ENCODE results near the gene TNIK. TPM values are rescaled to one million over a fixed set of nuclear protein-coding genes. Genes with fewer than 3 reads are reported as not detected.
"Not testable (repeated sequence)": the region's sequence is repeated elsewhere in the genome, so short reads cannot be mapped to it uniquely, and the experiment has no call there.

The TNIK gene
- total RNA-seq, 1 donor from 2014 or later, result 39.9 TPM

DNA sequence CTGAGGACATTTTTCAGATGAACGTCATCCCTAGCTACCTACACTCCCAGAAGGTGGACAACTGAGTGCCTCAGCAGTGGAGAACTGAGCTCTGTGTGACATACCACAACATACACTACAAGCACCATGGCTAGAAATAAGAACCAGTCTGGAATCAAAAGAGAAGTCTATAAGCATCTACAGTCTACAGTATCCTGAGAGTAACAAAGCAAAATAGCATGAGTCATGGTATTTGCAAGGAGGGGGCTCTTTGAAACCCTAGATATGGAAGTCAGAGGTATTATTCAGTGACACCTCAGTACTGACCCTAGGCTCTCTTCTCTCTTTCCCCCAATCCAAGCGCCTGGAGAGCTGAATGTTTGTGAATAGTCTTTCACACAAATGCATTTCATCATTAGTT is 87.5 kb downstream of the TNIK start:
- Mint-ChIP-seq H3K4me3 (ENCODE audit: low read depth) (no peak overlapping the region), H3K27me3 (ENCODE audit: low read depth) (no peaks in the 10 kb centered on the region), H3K9me3 (no peaks in the 10 kb centered on the region), H3K36me3 (ENCODE audit: low read depth) (peaks cover 21% of the 10 kb centered on the region), H3K27ac (no peak overlapping the region), H3K4me1 (ENCODE audit: low read depth) (peaks cover 45% of the 10 kb centered on the region)
- no peak for DNase-seq (ENCODE audit: low spot score)
- intact Hi-C loops (cut with micrococcal nuclease), result no loop called here

DNA sequence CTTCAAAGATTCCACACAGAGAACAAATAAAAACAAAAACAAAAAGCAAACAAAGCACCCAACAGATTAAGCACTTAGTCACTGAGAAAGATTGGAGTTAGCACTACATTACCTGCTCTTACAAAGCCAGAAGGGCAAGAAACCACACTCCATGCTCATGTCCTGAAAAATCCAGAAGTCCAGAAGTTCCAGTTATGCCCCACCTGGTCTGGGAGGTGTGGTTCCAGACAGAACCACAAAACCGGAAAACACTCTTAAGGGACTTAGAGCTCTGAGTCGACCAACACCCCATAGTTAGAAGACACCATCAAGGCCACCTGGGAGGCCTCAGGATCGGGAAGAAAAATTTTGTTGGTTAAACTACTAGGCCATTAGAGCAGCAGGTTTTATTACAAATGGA is 88.9 kb downstream of the TNIK start:
- Mint-ChIP-seq H3K36me3 (ENCODE audit: low read depth) (peaks cover 28% of the 10 kb centered on the region), H3K4me3 (ENCODE audit: low read depth) (no peak overlapping the region), H3K27me3 (ENCODE audit: low read depth) (no peaks in the 10 kb centered on the region), H3K9me3 (no peaks in the 10 kb centered on the region), H3K27ac (no peak overlapping the region), H3K4me1 (ENCODE audit: low read depth) (peaks cover 33% of the 10 kb centered on the region)
- no peak for DNase-seq (ENCODE audit: low spot score)
- intact Hi-C loops (cut with micrococcal nuclease), result no loop called here

DNA sequence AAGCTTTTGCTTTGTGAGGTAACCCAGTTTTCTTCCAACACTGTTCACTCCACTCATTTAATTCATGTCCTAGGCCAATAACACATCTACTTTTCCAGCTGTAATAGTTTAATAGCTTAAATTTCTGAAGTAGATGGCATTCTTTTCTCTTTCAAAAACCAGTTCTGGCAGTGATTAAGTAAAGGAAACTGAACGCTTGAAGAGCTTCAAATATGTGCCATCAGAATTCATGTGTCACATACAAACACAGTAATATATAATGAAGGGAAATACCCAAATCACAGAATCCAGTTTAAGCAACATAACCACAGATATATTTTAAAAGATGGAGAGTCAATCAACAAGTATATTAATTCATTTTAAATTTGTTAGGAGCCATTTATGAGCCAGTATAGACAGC is 91.0 kb downstream of the TNIK start:
- Mint-ChIP-seq H3K36me3 (ENCODE audit: low read depth) (peaks cover 33% of the 10 kb centered on the region), H3K27ac (no peak overlapping the region), H3K4me3 (ENCODE audit: low read depth) (no peak overlapping the region), H3K27me3 (ENCODE audit: low read depth) (no peaks in the 10 kb centered on the region), H3K4me1 (ENCODE audit: low read depth) (peaks cover 21% of the 10 kb centered on the region), H3K9me3 (no peaks in the 10 kb centered on the region)
- no peak for DNase-seq (ENCODE audit: low spot score)
- intact Hi-C loops (cut with micrococcal nuclease), result no loop called here

DNA sequence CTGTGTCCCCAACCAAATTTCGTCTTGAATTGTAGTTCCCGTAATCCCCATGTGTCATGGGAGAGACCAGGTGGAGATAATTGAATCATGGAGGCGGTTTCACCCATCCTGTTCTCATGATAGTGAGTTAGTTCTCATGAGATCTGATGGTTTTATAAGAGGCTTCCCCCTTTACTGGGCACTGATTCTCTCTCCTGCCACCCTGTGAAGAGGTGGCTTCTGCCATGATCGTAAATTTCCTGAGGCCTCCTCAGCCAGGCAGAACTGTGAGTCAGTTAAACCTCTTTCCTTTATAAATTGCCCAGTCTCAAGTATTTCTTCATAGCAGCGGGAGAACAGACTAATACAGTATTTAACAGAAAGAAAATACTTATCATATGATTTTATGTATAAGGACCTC is 93.5 kb downstream of the TNIK start:
- H3K27ac Mint-ChIP-seq; intact Hi-C loops (cut with micrococcal nuclease); H3K4me3 Mint-ChIP-seq (ENCODE audit: low read depth); H3K9me3 Mint-ChIP-seq; DNase-seq (ENCODE audit: low spot score); H3K27me3 Mint-ChIP-seq (ENCODE audit: low read depth): not testable (repeated sequence)
- Mint-ChIP-seq H3K4me1 (ENCODE audit: low read depth) (peaks cover 22% of the 10 kb centered on the region), H3K36me3 (ENCODE audit: low read depth) (peaks cover 33% of the 10 kb centered on the region)

DNA sequence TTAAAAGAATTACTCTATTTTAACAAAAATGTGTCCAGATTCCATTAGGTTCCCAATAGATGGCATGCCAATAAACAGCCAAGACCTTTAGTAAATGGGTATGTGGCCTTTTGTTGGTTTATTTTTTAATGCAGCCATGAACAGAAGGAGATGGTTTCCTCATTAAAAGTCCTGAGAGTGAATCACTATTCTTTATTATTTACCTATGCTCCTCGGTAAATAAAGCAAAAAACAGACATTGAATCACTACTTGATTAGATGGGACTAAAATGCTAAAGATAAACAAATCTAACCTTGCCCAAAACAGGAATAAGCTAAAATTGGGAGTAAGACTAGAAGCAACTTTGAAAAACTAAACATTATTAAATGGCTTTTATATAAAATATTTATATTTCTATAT is 94.2 kb downstream of the TNIK start:
- peaks cover 33% of the 10 kb centered on the region for H3K36me3 Mint-ChIP-seq (ENCODE audit: low read depth)
- intact Hi-C loops (cut with micrococcal nuclease), result no loop called here
- H3K4me1 Mint-ChIP-seq (ENCODE audit: low read depth), result peaks cover 17% of the 10 kb centered on the region
- H3K27ac Mint-ChIP-seq, result no peak overlapping the region
- no peaks in the 10 kb centered on the region for H3K27me3 Mint-ChIP-seq (ENCODE audit: low read depth)
- no peaks in the 10 kb centered on the region for H3K9me3 Mint-ChIP-seq
- no peak overlapping the region for H3K4me3 Mint-ChIP-seq (ENCODE audit: low read depth)
- no peak for DNase-seq (ENCODE audit: low spot score)

DNA sequence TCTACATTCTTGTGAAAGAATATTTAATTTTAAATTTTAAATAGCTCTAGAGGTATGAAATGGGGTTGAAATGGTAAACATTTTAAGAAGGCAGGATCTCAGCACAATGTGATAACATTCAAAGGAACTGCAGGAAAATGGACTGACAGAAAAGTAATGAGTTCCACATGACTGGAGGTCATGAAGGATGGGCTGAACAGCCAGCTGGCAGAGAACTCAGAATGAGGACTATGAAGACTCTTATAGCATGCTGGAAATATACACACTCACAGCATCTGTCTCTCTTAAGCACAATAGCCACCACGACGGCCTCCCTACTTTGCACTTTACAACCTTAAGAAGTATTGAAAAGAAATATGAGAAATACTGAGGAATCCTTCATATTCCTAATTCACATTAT is 94.7 kb downstream of the TNIK start:
- peaks cover 33% of the 10 kb centered on the region for H3K36me3 Mint-ChIP-seq (ENCODE audit: low read depth)
- no peak overlapping the region for H3K4me3 Mint-ChIP-seq (ENCODE audit: low read depth)
- H3K27me3 Mint-ChIP-seq (ENCODE audit: low read depth), result no peaks in the 10 kb centered on the region
- no peaks in the 10 kb centered on the region for H3K9me3 Mint-ChIP-seq
- intact Hi-C loops (cut with micrococcal nuclease), result no loop called here
- H3K27ac Mint-ChIP-seq, result no peak overlapping the region
- DNase-seq (ENCODE audit: low spot score), result no peak
- peaks cover 17% of the 10 kb centered on the region for H3K4me1 Mint-ChIP-seq (ENCODE audit: low read depth)

DNA sequence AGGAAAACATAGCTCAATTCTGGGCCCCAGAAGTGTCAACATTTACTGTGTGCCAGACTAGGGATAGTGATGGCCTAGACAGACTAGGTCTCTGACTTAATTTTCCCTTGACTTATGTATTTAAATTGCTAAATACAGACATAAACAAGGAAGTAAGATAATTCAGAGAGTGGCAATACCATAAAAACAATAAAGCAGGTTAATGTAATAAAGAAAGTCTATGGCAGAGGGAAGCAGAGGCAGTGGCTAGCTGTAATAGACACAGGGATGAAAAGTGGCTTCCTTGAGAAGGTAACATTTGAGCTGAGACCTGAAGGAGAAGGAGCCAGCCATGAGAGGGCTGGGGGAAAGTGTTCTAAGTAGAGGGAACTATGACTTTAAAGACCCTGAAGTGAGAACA is 95.7 kb downstream of the TNIK start:
- DNase-seq (ENCODE audit: low spot score), result no peak
- no peaks in the 10 kb centered on the region for H3K9me3 Mint-ChIP-seq
- peaks cover 28% of the 10 kb centered on the region for H3K36me3 Mint-ChIP-seq (ENCODE audit: low read depth)
- H3K4me1 Mint-ChIP-seq (ENCODE audit: low read depth), result peaks cover 16% of the 10 kb centered on the region
- intact Hi-C loops (cut with micrococcal nuclease), result no loop called here
- H3K27me3 Mint-ChIP-seq (ENCODE audit: low read depth), result no peaks in the 10 kb centered on the region
- H3K27ac Mint-ChIP-seq, result no peak overlapping the region
- H3K4me3 Mint-ChIP-seq (ENCODE audit: low read depth), result no peak overlapping the region

DNA sequence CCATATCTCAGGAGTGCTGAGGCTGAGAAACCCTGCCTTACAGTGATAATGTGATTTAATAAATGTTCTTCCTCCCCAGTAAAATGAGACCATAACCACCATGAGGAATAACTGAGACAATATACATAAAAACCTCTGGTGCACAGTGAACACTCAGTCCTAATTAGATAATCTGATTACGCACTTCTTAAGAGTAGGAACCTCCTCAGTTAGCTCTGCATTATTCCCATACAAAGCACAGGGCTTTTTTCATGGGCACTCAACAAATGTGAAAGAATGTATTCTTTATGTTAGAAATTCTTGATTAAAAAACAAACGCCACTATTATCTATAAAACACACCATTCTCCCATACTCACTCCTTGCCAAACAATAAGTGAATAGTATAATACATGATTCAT is 97.0 kb downstream of the TNIK start:
- Mint-ChIP-seq H3K36me3 (ENCODE audit: low read depth) (peaks cover 17% of the 10 kb centered on the region), H3K9me3 (no peaks in the 10 kb centered on the region), H3K27me3 (ENCODE audit: low read depth) (no peaks in the 10 kb centered on the region), H3K27ac (no peak overlapping the region), H3K4me1 (ENCODE audit: low read depth) (peaks cover 18% of the 10 kb centered on the region), H3K4me3 (ENCODE audit: low read depth) (no peak overlapping the region)
- no peak for DNase-seq (ENCODE audit: low spot score)
- intact Hi-C loops (cut with micrococcal nuclease), result no loop called here

DNA sequence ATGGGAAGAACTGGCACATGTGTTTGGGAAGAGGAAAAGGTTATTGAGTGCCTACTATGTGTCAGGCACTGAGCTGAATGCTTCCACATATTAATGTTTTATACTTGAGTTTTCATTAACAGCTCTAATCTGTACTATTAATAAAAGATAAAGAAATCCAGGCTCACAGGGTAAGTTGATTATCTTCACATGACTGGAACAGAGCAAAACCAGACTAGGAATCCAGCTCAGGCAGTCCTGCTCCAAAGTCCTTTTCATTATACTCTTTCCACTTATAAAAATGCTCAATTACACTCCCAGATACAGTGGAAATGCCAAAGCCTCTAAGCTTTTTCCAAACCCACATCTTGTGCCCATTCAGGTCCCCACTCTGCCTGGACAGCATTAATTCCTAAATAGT is 97.6 kb downstream of the TNIK start:
- Mint-ChIP-seq H3K4me3 (ENCODE audit: low read depth) (no peak overlapping the region), H3K9me3 (no peaks in the 10 kb centered on the region), H3K27ac (no peak overlapping the region), H3K36me3 (ENCODE audit: low read depth) (peaks cover 14% of the 10 kb centered on the region), H3K27me3 (ENCODE audit: low read depth) (no peaks in the 10 kb centered on the region), H3K4me1 (ENCODE audit: low read depth) (peaks cover 17% of the 10 kb centered on the region)
- intact Hi-C loops (cut with micrococcal nuclease), result no loop called here
- DNase-seq (ENCODE audit: low spot score), result no peak

DNA sequence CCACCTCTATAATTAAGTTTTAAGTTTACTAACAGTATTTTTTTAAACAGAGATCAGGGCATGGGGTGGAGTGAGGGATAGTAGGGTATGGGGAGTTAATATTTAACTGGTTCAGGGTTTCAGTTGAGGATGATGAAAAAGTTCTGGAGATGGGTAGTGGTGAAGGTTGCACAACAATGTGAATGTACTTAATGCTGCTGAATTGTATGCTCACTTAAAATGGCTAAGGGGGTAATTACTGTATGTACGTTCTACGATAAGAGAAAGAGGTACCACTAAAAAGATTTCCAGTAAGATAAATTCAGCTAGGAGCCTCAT is 101.4 kb downstream of the TNIK start:
- Mint-ChIP-seq H3K36me3 (ENCODE audit: low read depth) (peaks cover 15% of the 10 kb centered on the region), H3K27me3 (ENCODE audit: low read depth) (no peaks in the 10 kb centered on the region), H3K27ac (no peak overlapping the region), H3K4me3 (ENCODE audit: low read depth) (no peak overlapping the region), H3K9me3 (no peaks in the 10 kb centered on the region), H3K4me1 (ENCODE audit: low read depth) (peaks cover 46% of the 10 kb centered on the region)
- DNase-seq (ENCODE audit: low spot score), result no peak
- intact Hi-C loops (cut with micrococcal nuclease), result loop anchor here (5.0 kb wide), 1 partner anchor 98 kb away; no protein-coding TSS in a partner anchor

DNA sequence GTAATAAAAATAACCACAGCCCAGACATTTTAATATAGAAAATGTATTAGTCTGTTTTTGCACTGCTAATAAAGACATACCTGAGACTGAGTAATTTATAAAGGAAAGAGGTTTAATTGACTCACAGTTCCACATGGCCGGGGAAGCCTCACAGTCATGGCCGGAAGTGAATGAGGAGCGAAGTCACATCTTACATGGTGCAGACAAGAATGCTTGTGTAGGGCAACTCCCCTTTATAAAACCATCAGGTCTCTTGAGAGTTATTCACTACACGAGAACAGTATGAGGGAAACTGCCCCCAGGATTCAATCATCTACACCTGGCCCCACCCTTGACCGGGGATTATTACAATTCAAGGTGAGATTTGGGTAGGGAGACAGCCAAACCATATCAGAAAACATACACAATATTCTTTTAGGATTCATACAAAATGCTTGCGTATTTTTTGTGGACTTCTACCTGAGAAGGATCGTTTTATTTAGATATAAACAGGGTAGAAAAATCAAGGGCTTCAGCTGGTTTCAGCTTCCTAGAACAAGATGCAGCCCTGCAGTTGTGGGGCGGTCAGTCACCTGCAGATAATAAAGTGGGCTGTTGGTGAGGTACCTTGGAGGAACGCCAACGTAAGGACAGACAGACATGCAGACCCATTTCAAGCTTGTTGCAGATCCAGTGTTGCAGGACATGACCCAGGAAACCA is 101.9 kb downstream of the TNIK start:
- no peak for DNase-seq (ENCODE audit: low spot score)
- intact Hi-C loops (cut with micrococcal nuclease), result loop anchor here (5.0 kb wide), 1 partner anchor 99 kb away; no protein-coding TSS in a partner anchor
- no peak overlapping the region for H3K27ac Mint-ChIP-seq
- H3K9me3 Mint-ChIP-seq, result no peaks in the 10 kb centered on the region
- H3K27me3 Mint-ChIP-seq (ENCODE audit: low read depth), result no peaks in the 10 kb centered on the region
- peaks cover 42% of the 10 kb centered on the region for H3K4me1 Mint-ChIP-seq (ENCODE audit: low read depth)
- H3K36me3 Mint-ChIP-seq (ENCODE audit: low read depth), result peaks cover 15% of the 10 kb centered on the region
- H3K4me3 Mint-ChIP-seq (ENCODE audit: low read depth), result no peak overlapping the region

DNA sequence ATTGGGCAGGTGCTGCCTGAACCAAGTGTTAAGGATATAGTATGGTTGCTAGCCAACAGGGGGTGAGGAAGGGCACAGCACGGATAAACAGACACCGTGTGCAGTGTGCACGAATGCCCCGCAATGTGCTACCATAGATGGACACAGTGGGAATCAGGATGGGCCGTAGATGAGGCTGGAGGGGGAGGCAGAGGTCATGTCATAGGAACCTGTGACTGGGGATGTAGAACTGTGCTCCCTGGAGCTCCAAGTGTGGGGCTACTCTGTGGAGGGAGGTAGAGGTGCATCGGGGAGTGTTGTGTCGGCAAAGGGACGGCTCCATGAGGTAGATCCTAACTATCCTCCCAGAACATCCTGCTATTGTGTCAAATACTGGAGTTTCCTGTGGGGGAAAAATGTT is 102.5 kb downstream of the TNIK start:
- H3K4me3 Mint-ChIP-seq (ENCODE audit: low read depth), result no peak overlapping the region
- H3K36me3 Mint-ChIP-seq (ENCODE audit: low read depth), result peaks cover 15% of the 10 kb centered on the region
- intact Hi-C loops (cut with micrococcal nuclease), result loop anchor here (2.0 to 5.0 kb wide), 2 partner anchors 100 to 165 kb away; no protein-coding TSS in a partner anchor
- DNase-seq (ENCODE audit: low spot score), result no peak
- H3K9me3 Mint-ChIP-seq, result no peaks in the 10 kb centered on the region
- peaks cover 44% of the 10 kb centered on the region for H3K4me1 Mint-ChIP-seq (ENCODE audit: low read depth)
- no peaks in the 10 kb centered on the region for H3K27me3 Mint-ChIP-seq (ENCODE audit: low read depth)
- no peak overlapping the region for H3K27ac Mint-ChIP-seq

DNA sequence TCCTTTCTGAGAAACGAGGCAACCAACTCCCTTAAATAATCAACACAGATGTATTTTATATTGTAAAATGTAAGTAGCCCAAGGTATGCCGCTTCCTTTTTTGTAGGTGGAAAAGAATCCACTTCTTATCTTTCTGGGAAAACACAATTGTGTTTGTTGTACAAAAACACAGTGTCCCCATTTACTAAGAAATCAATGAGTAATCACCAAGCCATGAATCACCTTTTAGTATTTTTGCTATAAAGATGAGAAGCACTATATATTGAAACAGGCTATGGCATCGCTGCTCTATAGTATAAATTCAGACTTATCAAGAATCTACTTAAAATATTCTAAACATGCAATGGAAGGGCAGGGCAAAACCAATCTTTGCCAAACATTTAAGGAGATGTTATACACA is 104.0 kb downstream of the TNIK start:
- peaks cover 51% of the 10 kb centered on the region for H3K4me1 Mint-ChIP-seq (ENCODE audit: low read depth)

More for the DNA sequence above, 104.0 kb downstream of the TNIK start:
- Mint-ChIP-seq H3K4me3 (ENCODE audit: low read depth) (no peak overlapping the region), H3K36me3 (ENCODE audit: low read depth) (peaks cover 15% of the 10 kb centered on the region), H3K9me3 (no peaks in the 10 kb centered on the region), H3K27ac (peak overlapping the region; percentile 64), H3K27me3 (ENCODE audit: low read depth) (no peaks in the 10 kb centered on the region)
- no peak for DNase-seq (ENCODE audit: low spot score)
- intact Hi-C loops (cut with micrococcal nuclease), result loop anchor here (2.0 to 5.0 kb wide), 2 partner anchors 101 to 163 kb away; no protein-coding TSS in a partner anchor
